Bone marrow (tissue), 2 donors: ENCODE measurements around the gene VWA7.

Experiments used
- DNase-seq, 2 donors: peaks; one replicate each; lab custom pipeline; 2025; lab: John Stamatoyannopoulos, UW

Gene VWA7

DNA sequence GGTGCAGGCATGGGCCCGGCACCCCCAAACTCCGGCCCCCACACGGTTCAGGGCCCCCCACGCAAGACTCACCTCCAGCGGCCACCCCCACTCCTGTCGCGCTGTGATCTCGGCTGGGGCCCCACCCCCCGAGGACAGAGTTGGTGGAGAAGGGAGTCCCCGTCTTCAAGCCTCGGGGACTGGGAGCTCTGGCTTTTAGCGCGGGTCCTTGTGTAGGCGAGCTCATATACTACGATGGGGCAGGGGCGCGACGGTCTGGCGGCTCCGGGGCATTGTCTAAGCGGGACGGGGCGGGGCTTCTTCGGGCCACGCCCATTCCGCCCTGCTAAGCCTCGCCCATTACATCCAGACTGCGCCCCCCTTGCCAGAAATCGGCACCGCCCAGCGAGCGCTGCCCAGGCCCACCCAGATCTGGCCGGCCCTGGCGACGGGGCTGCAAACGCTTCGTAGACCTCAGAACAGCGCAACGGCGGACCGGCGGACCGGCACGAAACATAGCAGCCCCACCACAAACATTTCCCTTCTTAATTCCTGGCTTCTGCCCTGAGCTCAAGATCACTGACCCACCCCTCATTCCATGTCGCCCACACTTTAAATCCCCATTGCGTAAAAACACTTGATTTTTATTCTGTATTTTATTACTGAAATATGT is 47.0 kb downstream of the VWA7 start:
- peak; percentile 57 to 85 for DNase-seq

DNA sequence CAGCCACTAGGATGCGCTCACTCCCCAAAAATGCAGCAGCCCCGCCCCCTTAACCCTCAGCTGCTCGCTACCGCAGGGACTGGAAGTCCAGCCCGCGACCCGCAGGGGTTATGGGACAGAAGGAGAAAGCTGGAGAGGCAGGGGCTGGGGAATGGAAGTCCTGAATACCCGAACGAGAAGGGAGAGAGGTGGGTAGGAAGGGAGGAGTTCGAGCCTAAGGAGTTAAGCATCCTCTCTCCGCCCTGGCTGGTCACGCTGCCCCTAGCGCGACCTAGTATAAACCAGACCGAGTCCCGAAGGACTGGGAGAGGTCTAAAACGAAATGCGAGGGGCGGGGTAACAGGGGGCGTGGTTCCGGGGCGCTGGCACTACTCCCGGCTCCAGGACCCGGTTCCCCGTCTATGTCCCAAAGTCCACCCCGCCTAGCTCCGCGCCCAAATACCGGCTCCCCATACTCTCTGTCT is 47.6 kb downstream of the VWA7 start:
- DNase-seq, result peak; percentile 52 to 95

DNA sequence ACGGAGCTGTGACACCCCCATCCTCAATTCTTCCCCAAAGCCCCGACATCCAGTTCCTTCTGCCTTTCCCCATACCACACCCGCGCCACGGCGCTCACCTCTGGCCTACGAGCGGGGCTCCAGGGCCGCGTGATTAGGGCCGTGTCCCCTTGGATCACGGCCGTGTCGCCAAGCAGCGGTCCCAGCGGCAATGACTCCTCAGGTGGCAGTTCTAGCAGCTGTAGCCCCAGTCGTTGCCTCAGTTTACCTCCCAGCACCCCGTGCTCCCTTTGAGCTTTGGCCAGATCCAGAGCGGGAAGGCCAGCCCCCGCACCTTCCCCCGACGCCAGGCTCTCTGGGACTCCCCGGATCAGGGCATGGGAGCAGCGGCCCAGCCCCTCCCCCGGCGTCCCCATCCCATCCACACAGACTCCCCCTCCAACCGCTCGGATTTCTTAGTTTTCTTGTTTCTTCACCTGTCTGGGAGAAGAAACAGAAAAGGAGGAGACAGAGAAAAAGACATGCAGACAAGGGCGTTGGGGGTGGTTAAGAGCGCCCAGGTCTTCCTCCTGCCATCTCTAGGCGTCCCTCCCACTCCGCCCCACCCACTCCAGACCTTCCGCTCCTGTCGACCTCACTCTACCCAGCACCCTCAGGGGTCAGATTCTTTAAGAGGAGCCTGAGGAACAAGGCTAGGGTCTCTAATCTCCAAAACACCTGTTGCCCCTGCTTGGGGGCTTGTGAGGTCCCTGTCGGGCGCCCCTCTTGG is 48.2 kb downstream of the VWA7 start, which contains the start of gene DDAH2:
Gene DDAH2 (minus strand): TSS at position 533 of the 748 bp plus-strand sequence. CDS start 138 bp downstream, at position 395.
- no peak for DNase-seq

DNA sequence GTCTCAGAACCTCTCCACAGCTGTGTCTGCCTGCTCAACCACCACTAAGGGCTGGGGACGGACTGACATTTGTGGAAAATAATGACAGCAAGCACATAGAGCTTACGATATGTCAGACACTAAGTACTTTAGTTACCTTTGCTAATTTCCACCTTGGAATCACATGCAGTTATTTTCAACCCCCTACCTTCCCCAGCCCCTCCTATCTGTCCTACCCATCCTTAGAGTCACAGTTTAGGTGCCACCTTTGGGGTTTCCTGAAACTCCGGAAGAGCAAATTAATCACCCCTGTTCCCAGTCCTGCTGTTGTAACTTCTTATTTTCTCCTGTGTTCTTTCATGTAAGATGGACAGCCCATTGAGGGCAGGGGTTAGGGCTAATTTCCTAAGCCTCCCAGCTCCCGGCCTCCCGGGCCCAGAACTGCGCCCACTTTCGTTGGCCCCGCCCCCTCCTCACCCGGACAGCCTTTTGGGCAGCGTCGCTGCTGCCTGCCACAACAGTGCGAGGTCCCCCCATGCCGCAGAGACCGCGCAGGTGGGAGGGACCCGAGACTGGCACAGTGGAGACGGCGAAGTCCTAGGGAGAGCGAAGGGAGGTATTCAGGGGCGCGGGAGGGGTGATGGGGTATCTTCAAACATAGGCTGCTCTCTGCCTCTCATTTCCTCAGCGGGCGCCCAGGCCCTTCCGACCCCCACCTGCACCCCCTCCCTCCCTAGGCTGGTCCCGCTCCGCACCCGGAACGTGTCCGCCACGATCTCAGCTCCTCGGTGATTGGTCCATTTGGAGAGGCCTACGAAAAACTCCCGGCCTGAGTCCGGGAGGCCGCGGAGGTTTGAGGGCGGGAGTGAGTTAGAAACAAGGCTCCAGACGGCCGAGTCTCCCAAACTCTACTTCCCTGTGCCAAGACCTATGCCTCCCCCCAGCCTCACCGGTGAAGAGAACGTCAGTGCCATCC is 49.1 kb downstream of the VWA7 start:
- DNase-seq, result peak in 1 of 2 donors; percentile 87

DNA sequence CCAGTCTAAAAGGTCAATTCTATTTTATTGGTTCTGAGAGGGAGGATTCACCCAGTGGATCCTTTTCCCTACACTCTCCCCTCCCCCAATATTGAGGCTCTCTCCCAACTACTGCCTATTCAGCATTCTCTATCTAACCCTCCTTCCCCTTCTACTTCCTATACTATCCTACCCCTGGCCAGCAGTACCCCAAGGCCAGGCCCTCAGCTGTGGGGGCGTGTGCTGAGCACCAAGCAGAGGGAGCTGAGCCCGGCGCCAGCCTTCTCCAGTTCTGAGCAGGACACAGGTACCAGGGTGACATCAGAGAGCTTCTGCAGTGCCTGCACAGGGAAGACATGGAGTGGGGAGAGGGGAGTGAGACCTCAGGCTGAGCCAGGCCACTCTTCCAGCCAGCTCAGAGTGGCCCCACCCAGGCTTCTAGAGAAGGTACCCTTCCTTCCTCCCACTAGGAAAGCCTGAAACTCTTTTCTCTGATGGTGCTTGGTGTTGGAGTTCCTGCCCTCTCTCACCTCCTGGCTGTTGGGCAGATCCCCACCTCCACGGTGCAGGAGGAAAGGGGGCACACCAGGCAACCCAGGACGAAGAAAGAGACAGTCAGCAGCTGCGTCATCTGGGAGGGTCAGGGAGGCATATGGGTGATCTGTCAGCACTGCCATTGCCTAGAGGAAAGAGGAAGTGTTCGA is 50.0 kb downstream of the VWA7 start:
- DNase-seq, result peak in 1 of 2 donors; percentile 45

DNA sequence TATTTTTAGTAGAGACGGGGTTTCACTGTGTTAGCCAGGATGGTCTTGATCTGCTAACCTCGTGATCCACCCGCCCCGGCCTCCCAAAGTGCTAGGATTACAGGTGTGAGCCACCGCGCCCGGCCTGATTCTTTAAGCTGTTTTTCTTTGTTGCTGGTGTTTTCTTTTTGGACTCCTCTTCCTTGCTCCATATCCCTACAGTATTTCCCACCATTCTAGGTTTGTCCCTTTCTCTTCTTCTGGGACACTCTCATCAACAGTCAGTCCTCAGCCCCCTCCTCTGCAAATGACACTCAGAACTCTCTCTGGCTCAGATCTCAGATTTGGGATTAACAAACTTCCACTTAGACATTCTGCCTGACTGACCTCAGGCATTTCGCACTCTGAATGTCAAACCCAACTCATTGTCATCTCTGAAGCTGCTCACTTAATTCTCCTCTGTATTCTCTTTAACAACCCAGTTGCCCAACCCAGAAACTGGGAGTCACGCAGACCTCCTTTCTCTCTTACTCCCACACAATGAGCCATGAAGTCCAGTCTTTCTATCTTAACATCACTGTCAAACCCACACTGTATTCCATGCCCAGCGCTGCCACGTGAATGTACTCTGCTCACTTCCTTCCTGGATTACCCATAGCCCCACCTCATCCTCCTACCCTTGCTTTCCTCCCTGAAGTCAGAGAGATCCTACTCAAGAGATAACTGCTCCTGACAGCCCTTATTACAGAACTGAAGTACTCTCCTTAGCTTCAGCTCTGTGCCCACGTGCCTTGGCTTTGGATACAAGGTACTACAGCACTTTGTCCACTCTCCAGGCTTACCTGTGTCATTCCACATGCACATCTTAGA is 51.4 kb downstream of the VWA7 start:
- DNase-seq, result peak in 1 of 2 donors; percentile 79

DNA sequence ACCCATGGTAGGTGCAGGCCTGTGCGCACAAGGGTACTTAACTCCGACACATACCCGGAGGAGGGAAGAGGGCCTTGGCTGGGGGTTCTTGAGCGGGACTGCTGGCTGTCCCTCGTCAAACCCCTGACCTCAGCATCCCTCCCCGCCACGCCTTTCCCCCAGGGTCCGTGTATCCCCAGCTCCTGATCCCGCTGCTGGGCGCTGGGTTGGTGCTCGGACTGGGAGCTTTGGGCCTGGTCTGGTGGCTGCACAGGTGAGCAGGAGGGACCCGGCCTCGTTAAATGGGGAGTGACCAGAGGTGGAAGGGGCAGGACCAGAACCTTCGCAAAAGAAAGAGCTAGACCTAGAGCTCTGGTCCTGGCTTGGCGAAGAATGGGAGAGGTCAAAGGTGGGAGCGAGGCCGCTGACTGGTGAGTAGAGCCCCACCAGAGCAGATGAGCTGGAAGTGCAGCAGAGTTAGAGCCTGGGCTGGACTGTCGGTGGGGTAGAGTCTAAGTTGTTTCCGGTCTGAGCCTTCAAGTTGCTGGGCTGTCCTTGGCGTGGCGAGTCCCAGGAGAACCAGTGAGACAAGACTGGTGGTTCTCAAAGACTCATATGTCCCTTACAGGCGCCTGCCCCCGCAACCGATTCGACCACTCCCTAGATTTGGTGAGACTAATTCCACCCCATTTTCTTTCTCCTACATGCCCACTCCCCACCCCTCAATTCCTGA is 53.0 kb downstream of the VWA7 start:
- no peak for DNase-seq

DNA sequence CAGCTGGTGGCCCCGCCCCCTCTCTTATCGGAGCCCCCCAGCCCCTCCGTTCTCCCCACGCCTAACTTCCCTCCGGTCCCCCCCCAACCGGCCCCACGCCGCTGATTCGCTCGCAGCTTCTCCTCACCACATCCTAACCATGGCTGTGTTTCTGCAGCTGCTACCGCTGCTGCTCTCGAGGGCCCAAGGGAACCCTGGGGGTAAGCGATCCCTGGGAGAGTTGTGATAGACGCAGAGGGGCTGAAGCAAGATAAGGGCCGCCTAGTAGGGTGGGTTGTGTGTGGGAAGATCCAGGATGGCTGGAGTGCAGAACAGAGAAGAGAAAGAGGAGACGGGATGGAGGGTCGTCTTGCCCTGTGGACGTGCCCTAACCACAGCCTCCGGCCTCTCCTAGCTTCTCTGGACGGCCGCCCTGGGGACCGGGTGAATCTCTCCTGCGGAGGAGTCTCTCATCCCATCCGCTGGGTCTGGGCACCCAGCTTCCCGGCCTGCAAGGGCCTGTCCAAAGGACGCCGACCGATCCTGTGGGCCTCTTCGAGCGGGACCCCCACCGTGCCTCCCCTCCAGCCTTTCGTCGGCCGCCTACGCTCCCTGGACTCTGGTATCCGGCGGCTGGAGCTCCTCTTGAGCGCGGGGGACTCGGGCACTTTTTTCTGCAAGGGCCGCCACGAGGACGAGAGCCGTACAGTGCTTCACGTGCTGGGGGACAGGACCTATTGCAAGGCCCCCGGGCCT is 53.7 kb downstream of the VWA7 start, which contains the start of gene MPIG6B:
Gene MPIG6B (plus strand): TSS at position 129 of the 735 bp plus-strand sequence. CDS start 11 bp downstream, at position 140.
- peak in 1 of 2 donors; percentile 19 for DNase-seq

DNA sequence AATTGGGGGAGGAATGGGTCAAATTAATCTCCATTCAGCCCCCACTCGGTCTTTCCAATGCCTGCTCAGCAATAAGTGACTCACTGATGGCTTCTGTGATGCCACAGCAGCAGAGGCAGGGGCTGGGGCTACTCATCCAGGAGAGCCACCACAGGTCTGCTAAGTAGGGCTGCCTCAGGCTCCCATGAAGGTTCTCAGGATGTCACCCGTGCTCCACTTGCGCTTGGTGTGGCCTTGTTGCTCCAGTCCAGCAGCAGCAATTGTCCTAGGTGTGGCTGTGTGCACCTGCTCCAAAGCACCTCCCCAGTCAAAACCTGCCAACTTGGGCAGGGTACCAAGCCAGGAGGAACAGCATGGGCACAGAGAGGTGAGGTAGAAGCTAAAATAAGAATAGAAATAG is 55.0 kb downstream of the VWA7 start:
- no peak for DNase-seq

DNA sequence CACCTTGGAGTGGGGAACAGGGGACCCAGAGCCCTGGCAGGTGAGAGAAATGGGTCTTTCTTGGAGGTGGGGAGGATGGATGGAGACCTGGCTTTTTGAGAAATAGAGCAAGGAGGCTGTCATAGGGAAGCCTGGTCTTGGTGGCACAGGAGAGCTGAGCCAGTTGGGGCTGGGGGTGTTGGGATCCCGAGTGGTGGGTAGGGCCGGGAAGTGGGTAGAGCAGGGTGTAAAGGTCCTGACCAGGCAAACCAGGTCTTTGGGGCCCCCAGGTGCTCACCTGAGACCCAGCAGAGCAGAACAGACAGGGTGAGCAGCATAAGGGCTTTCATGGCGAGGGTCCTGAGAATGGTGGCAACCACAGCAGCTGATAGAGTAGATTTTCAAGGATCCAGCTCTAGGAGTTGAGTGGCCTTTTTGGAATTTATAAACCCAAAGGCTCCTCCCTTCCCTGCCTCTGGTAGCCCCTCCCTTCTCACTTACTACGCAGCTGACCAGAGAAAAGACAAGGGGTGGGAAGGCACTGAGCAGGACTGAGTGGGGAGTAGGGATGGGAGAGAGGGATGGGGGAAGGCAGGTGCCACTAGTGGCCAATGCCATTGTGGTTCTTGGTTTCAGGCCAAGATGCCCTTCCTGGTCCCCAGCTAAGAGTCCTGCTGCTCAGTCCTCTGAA is 55.6 kb downstream of the VWA7 start, which contains the start of gene LY6G6C:
Gene LY6G6C (minus strand): TSS at position 396 of the 670 bp plus-strand sequence. CDS start 67 bp downstream, at position 329.
- DNase-seq, result no peak

DNA sequence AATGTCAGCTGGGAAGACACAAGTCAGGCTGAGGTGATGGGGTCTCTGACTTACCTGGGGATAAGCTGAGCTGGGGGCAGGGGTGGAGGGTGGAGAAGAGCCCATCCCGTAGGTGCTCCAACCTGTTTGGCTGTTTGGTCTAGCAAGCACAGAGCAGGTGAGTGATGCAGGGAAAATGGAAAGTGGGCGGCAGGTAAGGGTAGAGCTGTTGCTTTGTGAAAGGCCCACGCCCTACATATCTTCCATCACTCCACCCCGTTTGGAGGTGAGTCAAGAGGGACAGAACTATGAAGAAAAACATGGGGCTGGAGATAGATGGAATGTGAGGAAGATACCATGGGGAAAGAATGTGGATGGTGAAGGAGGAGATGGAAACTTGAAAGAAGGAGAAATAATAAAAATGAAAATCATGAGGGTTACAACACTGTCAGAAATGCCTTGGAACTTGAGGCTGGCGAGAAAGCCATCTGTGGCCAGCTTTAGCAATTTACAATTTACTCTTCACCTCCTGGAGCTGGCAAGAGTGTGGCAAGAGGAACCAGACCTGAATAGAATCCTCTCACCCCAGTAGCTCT is 56.8 kb downstream of the VWA7 start:
- no peak for DNase-seq

DNA sequence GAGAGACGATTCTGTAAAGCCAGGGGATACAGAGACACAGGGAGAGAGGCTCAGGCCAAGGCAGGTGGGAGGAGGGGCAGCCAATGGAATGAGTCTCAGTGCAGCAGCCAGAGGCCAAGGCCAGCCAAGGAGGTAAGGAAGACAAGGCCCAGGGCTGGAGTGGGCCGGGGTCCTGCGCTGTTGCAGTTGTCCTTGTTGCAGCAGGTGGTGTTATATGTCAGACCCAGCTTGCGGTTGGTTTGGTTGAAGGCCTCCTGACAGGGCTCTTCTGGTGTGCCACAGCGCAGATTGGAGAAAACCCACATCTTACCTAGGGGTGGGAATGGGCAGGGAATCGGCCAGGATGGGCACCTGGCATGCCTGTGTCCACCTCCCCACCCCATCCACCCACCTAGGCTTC is 58.1 kb downstream of the VWA7 start:
- DNase-seq, result no peak

DNA sequence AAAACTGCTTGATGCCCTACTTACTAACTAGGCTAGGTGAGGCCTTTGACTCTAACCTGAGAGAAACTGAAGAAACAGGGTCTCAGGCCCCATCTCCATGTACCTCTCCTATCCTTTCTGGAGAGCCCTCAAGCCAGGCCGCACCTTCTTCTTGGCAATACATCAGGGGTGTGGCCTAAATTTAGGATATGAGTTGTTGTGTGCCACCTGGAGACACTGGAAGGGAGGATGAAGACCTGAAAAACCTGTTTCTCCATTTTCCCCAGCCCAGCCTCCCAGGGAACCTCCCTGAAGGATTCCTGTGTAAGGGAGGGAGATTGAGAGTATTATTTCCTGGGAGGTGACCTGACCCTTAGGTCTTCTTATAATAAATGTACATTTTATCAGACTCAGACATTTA is 58.9 kb downstream of the VWA7 start:
- no peak for DNase-seq

DNA sequence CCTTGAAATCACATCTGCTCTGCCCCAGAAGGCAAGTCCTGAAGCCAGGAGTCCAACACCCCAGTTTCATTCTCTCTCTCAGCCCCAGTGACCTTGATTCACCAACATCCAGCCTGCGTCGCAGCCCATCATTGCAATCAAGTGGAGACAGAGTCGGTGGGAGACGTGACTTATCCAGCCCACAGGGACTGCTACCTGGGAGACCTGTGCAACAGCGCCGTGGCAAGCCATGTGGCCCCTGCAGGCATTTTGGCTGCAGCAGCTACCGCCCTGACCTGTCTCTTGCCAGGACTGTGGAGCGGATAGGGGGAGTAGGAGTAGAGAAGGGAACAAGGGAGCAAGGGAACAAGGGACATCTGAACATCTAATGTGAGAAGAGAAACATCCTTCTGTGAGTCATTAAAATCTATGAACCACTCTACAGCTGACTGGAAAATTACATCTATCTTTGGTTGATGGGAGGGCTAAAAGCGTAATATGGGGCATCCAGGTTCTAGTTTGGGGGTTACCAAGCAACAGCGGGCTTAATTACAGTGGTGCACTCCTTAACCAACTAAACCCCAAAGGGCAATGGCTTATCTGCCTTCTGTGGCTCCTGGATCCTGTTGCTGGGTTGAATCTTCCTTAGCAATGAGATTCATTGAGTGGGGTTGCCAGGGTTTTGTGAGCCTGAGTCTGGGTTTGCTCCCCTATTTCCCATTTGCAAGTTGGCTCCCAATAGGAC is 59.5 kb downstream of the VWA7 start:
- no peak for DNase-seq
